Sigmoid colon (tissue), 7 donors: Measurements from ENCODE around the gene NRXN3. TPM values are rescaled to one million over a fixed set of nuclear protein-coding genes. Genes with fewer than 3 reads are reported as not detected.
A peak's percentile ranks its signal among the peaks of the same experiment; 100 is the strongest.

Source experiments
- DNase-seq: peaks from one replicate; pipeline ENCODE4 v3.0.0-alpha.2; 2019
- H3K27ac ChIP-seq, 4 donors: fragments of 200-600 bp; sonication (generic); one replicate each; pipeline ENCODE4 v1.5.1; 2016 to 2019; ENCODE audit warnings: mild to moderate bottlenecking in 1 of 4
- H3K27me3 ChIP-seq, 3 donors: fragments of 200-600 bp; sonication (generic); one replicate each; pipeline ENCODE4 v1.5.1; 2019; ENCODE audit warnings: mild to moderate bottlenecking in 1 of 3
- H3K36me3 ChIP-seq, 4 donors: fragments of 200-600 bp; sonication (generic); one replicate each; pipeline ENCODE4 v1.5.1; 2016 to 2019
- H3K4me1 ChIP-seq, 4 donors: fragments of 200-600 bp; sonication (generic); one replicate each; pipeline ENCODE4 v1.5.1; 2017 to 2019
- H3K4me3 ChIP-seq, 4 donors: fragments of 200-600 bp; sonication (generic); one replicate each; pipeline ENCODE4 v1.5.1; 2017 to 2019; ENCODE audit warnings: mild to moderate bottlenecking in 2 of 4, moderate library complexity in 1 of 4
- H3K9me3 ChIP-seq, 4 donors: fragments of 200-600 bp in 3 of 4; sonication (generic) in 3 of 4; one replicate each; pipeline versions ENCODE4 v1.5.1 to v1.6.1; 2013 to 2019
- CTCF ChIP-seq, 4 experiments: fragments of 450-650 bp in 3 of 4; fragments of 200-600 bp in 1 of 4; IDR thresholded peaks; one replicate each; pipeline ENCODE4 v1.5.1; 2016 to 2019; ENCODE audit warnings: antibody characterized with exemption in 4 of 4, mild to moderate bottlenecking in 3 of 4, moderate library complexity in 2 of 4
- EP300 ChIP-seq, 4 donors: sonication (generic); formaldehyde crosslinking; IDR thresholded peaks; one replicate each; pipeline ENCODE4 v1.6.1; 2017; ENCODE audit warnings: antibody characterized with exemption in 4 of 4
- POLR2A ChIP-seq, 2 donors: fragments of 450-650 bp; IDR thresholded peaks; one replicate each; pipeline ENCODE4 v1.6.1; 2016; ENCODE audit warnings: antibody characterized with exemption in 2 of 2, mild to moderate bottlenecking in 2 of 2, moderate library complexity in 2 of 2
- POLR2AphosphoS5 ChIP-seq, 4 donors: sonication (generic); formaldehyde crosslinking; IDR thresholded peaks; one replicate each; pipeline ENCODE4 v1.6.1; 2017; ENCODE audit warnings: antibody characterized with exemption in 4 of 4
- WGBS, 2 donors: extraction: QIAGEN DNeasy Blood & Tissue Kit; methylation state at CpG; one replicate each; pipeline ENCODE4 v1.1.7; 2013; 5-methylcytosine and 5-hydroxymethylcytosine counted together
- intact Hi-C: fragments of 100-400 bp; cut with DNase I; formaldehyde crosslinking; loops from one replicate; pipeline ENCODE4 v1.15.1; 2023
- polyA plus RNA-seq, 3 donors: library from polyadenylated mRNA; stranded (reverse); fragments of 200-250 nt; gene quantifications; one replicate each; pipeline ENCODE4 v1.2.3, GENCODE V29; 2013
- total RNA-seq, 4 donors: library from RNA; depleted of rRNA; stranded (reverse); fragments of >200 nt; gene quantifications; one replicate each; pipeline ENCODE4 v1.1.0, GENCODE V29; 2016
- donor health status: healthy with polysubstance abuse.
- donor health status: Bipolar disorder and iron deficiency.
- donor health status: healthy.

NRXN3 gene
- total and polyA plus RNA-seq, 7 donors, result 0.23 to 46.3 (median 23.2) TPM

- TF ChIP-seq POLR2A (IDR thresholded peaks at IDR 0.05) (no peak), POLR2AphosphoS5 (IDR thresholded peaks at IDR 0.05) (no peak), EP300 (IDR thresholded peaks at IDR 0.05) (no peak), CTCF (IDR thresholded peaks at IDR 0.05) (no peak)
- peaks cover 0 to 60% (median 30%) of the 10 kb centered on the region in 4 donors for H3K4me1 ChIP-seq
- H3K4me3 ChIP-seq, result no peak overlapping the region
- intact Hi-C loops, result loop anchor here (10.0 kb wide), 1 partner anchor 233 kb away; no protein-coding TSS in a partner anchor
- H3K9me3 ChIP-seq, result no peaks in the 10 kb centered on the region
- 71 to 85% methylated on average over 1 of the region's 1 CpG for WGBS, 2 donors
- DNase-seq, result no peak
- peak overlapping the region in 3 of 4 donors; percentile 20 to 41 (median 29) for H3K27ac ChIP-seq
- no peaks in the 10 kb centered on the region for H3K36me3 ChIP-seq
- no peaks in the 10 kb centered on the region for H3K27me3 ChIP-seq
Measured at GRCh38 chr14:79287976-79288375, 1117.8 kb downstream of the NRXN3 start.

GRCh38 chr14:79293482-79294177 is 1123.5 kb downstream of the NRXN3 start:
- 55 to 75% methylated on average over 11 of the region's 11 CpGs for WGBS, 2 donors
- H3K36me3 ChIP-seq, result no peaks in the 10 kb centered on the region

GRCh38 chr14:79294499-79294898 is 1124.3 kb downstream of the NRXN3 start:
- Histone ChIP-seq H3K9me3 (no peaks in the 10 kb centered on the region), H3K36me3 (no peaks in the 10 kb centered on the region), H3K27me3 (no peaks in the 10 kb centered on the region), H3K4me3 (no peak overlapping the region), H3K27ac (peak overlapping the region in 3 of 4 donors; percentile 31 to 77 (median 58)), H3K4me1 (peaks cover 0 to 49% (median 38%) of the 10 kb centered on the region in 4 donors)
- TF ChIP-seq CTCF (IDR thresholded peaks at IDR 0.05), result no peak
- no peak for TF ChIP-seq EP300 (IDR thresholded peaks at IDR 0.05)
- no peak for TF ChIP-seq POLR2AphosphoS5 (IDR thresholded peaks at IDR 0.05)
- no peak for TF ChIP-seq POLR2A (IDR thresholded peaks at IDR 0.05)
- intact Hi-C loops, result no loop called here
- no peak for DNase-seq

More at GRCh38 chr14:79293482-79294177, 1123.5 kb downstream of the NRXN3 start:
- intact Hi-C loops, result no loop called here
- peak overlapping the region in 3 of 4 donors; percentile 58 to 77 (median 59) for H3K27ac ChIP-seq
- H3K4me3 ChIP-seq, result peak overlapping the region in 2 of 4 donors; percentile 7 to 33
- H3K27me3 ChIP-seq, result no peaks in the 10 kb centered on the region
- no peaks in the 10 kb centered on the region for H3K9me3 ChIP-seq
- DNase-seq, result peak; percentile 72
- TF ChIP-seq POLR2AphosphoS5 (IDR thresholded peaks at IDR 0.05) (peak in 3 of 4 donors; percentile 28 to 69 (median 67)), EP300 (IDR thresholded peaks at IDR 0.05) (no peak)
- peaks cover 0 to 51% (median 39%) of the 10 kb centered on the region in 4 donors for H3K4me1 ChIP-seq

- Histone ChIP-seq H3K4me1 (peaks cover 0 to 49% (median 36%) of the 10 kb centered on the region in 4 donors), H3K4me3 (no peak overlapping the region), H3K9me3 (no peaks in the 10 kb centered on the region), H3K27me3 (no peaks in the 10 kb centered on the region), H3K36me3 (peaks cover 0 to 6% (median 0%) of the 10 kb centered on the region in 4 donors), H3K27ac (peak overlapping the region in 3 of 4 donors; percentile 31 to 77 (median 58))
- TF ChIP-seq CTCF (IDR thresholded peaks at IDR 0.05), result no peak
- no peak for TF ChIP-seq POLR2A (IDR thresholded peaks at IDR 0.05)
- TF ChIP-seq EP300 (IDR thresholded peaks at IDR 0.05), result peak in 1 of 4 donors; percentile 79
- peak in 3 of 4 donors; percentile 43 to 82 (median 76) for TF ChIP-seq POLR2AphosphoS5 (IDR thresholded peaks at IDR 0.05)
- intact Hi-C loops, result loop anchor here (5.0 kb wide), 1 partner anchor 72 kb away; no protein-coding TSS in a partner anchor
- DNase-seq, result no peak
Measured at GRCh38 chr14:79295385-79295784, 1125.2 kb downstream of the NRXN3 start.

- no peak for TF ChIP-seq CTCF (IDR thresholded peaks at IDR 0.05)
- TF ChIP-seq POLR2A (IDR thresholded peaks at IDR 0.05), result no peak
- no peak for TF ChIP-seq EP300 (IDR thresholded peaks at IDR 0.05)
- no peak for TF ChIP-seq POLR2AphosphoS5 (IDR thresholded peaks at IDR 0.05)
- peaks cover 0 to 6% (median 0%) of the 10 kb centered on the region in 4 donors for H3K36me3 ChIP-seq
- H3K27me3 ChIP-seq, result no peaks in the 10 kb centered on the region
- intact Hi-C loops, result loop anchor here (5.0 kb wide), 1 partner anchor 69 kb away; no protein-coding TSS in a partner anchor
- WGBS, 2 donors, result 21 to 69% methylated on average over 4 of the region's 4 CpGs
- H3K9me3 ChIP-seq, result no peaks in the 10 kb centered on the region
- DNase-seq, result no peak
- no peak overlapping the region for H3K4me3 ChIP-seq
- peaks cover 0 to 33% (median 28%) of the 10 kb centered on the region in 4 donors for H3K4me1 ChIP-seq
- H3K27ac ChIP-seq, result peak overlapping the region in 1 of 4 donors; percentile 44
Measured at GRCh38 chr14:79298373-79298772, 1128.2 kb downstream of the NRXN3 start.
